Gastroesophageal sphincter (tissue), 4 donors: Measurements from ENCODE around the gene DROSHA. TPM values are rescaled to one million over a fixed set of nuclear protein-coding genes. Genes with fewer than 3 reads are reported as not detected.
"Not testable (repeated sequence)": the region's sequence is repeated elsewhere in the genome, so short reads cannot be mapped to it uniquely, and the experiment has no call there.

Experiments used
- ATAC-seq: fragments of 150-250 bp; one replicate; pipeline ENCODE4 v1.9.1; 2016; ENCODE audit warnings: mild to moderate bottlenecking, moderate library complexity
- H3K27ac ChIP-seq, 4 donors: fragments of 200-600 bp; sonication (generic) in 3 of 4; 1 replicate in 3 of 4; 2 replicates in 1 of 4; pipeline ENCODE4 v1.5.1; 2016 to 2019
- H3K27me3 ChIP-seq: fragments of 200-600 bp; sonication (generic); one replicate; pipeline ENCODE4 v1.5.1; 2019
- H3K36me3 ChIP-seq, 2 donors: fragments of 200-600 bp; sonication (generic); one replicate each; pipeline ENCODE4 v1.5.1; 2019; ENCODE audit warnings: control low read depth in 1 of 2
- H3K4me1 ChIP-seq, 3 donors: fragments of 200-600 bp; sonication (generic); 1 replicate in 2 of 3; 2 replicates in 1 of 3; pipeline ENCODE4 v1.5.1; 2016 to 2019; ENCODE audit warnings: control low read depth in 2 of 3
- H3K4me3 ChIP-seq, 2 donors: fragments of 200-600 bp; sonication (generic); one replicate each; pipeline ENCODE4 v1.5.1; 2019; ENCODE audit warnings: mild to moderate bottlenecking in 1 of 2, moderate library complexity in 1 of 2
- H3K9me3 ChIP-seq, 3 donors: fragments of 200-600 bp; sonication (generic); one replicate each; pipeline ENCODE4 v1.5.1; 2017 to 2019; ENCODE audit warnings: control low read depth in 2 of 3
- EP300 ChIP-seq: sonication (generic); formaldehyde crosslinking; IDR thresholded peaks from one replicate; pipeline ENCODE4 v1.6.1; 2017; ENCODE audit warnings: antibody characterized with exemption, mild to moderate bottlenecking
- POLR2A ChIP-seq, 2 donors: fragments of 450-650 bp; IDR thresholded peaks; one replicate each; pipeline ENCODE4 v1.6.1; 2017; ENCODE audit warnings: antibody characterized with exemption in 2 of 2, mild to moderate bottlenecking in 2 of 2, moderate library complexity in 1 of 2
- POLR2AphosphoS5 ChIP-seq: sonication (generic); formaldehyde crosslinking; IDR thresholded peaks from one replicate; pipeline ENCODE4 v1.6.1; 2017; ENCODE audit warnings: antibody characterized with exemption
- WGBS, 2 donors: methylation state at CpG; one replicate each; pipeline ENCODE4 v1.1.5; 2018; ENCODE audit warnings: low coverage in 1 of 2; 5-methylcytosine and 5-hydroxymethylcytosine counted together
- total RNA-seq, 4 donors: library from RNA; depleted of rRNA; stranded (reverse); fragments of >200 nt; gene quantifications; one replicate each; pipeline ENCODE4 v1.1.0, GENCODE V29; 2016
- TF ChIP-seq, protein P1 (sequence below), 4 experiments: fragments of 200-600 bp in 2 of 4; fragments of 450-650 bp in 2 of 4; sonication (generic) in 1 of 4; IDR thresholded peaks; one replicate each; pipeline ENCODE4 v1.5.1; 2017 to 2019; ENCODE audit warnings: antibody characterized with exemption in 4 of 4, mild to moderate bottlenecking in 2 of 4, moderate library complexity in 2 of 4

The DROSHA gene
- total RNA-seq, 4 donors from 2014 or later = 22.4 to 38.0 (median 36.4) TPM

DNA sequence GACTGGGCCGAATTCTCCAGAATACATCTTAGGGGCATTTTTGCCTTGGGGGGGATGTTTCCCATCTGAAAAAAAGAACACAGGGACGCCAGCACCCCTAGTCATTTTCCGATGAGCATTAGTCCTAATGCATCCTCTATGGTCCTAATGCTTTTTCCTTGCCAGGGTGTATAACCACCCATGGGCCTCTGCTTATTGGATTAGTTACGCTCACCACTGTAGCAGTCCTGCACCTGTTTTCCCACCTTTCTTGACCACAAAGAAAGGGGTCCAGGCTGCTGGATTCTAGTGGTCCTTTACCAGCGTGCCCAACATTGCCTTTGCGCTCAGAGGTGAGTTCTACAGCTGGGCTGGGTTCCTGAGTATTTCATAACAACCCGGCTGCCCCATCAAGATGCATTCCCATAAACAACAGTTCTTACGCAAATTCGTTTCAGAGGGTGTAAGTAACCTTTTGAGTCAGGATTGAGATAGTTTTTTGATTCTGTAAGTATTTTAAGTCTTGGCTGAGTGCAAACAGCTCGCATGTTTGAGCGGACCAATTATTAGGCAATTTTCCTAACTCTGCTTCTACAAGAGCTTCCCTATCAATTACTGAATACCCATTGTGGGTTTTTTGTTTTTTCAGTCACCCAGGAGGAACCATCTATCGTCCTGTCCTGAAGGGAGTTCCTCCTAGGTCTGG is 135.1 kb downstream of the DROSHA start:
- H3K4me1 ChIP-seq = no peaks in the 10 kb centered on the region
- no peaks in the 10 kb centered on the region for H3K27me3 ChIP-seq
- TF ChIP-seq EP300 (no peak), POLR2A (IDR thresholded peaks at IDR 0.05) (no peak), POLR2AphosphoS5 (no peak)
- TF ChIP-seq, protein P1, sequence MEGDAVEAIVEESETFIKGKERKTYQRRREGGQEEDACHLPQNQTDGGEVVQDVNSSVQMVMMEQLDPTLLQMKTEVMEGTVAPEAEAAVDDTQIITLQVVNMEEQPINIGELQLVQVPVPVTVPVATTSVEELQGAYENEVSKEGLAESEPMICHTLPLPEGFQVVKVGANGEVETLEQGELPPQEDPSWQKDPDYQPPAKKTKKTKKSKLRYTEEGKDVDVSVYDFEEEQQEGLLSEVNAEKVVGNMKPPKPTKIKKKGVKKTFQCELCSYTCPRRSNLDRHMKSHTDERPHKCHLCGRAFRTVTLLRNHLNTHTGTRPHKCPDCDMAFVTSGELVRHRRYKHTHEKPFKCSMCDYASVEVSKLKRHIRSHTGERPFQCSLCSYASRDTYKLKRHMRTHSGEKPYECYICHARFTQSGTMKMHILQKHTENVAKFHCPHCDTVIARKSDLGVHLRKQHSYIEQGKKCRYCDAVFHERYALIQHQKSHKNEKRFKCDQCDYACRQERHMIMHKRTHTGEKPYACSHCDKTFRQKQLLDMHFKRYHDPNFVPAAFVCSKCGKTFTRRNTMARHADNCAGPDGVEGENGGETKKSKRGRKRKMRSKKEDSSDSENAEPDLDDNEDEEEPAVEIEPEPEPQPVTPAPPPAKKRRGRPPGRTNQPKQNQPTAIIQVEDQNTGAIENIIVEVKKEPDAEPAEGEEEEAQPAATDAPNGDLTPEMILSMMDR (IDR thresholded peaks at IDR 0.05) = no peak
- no peaks in the 10 kb centered on the region for H3K9me3 ChIP-seq
- 89 to 91% methylated on average over 9 of the region's 12 CpGs for WGBS, 2 donors
- no peak overlapping the region for H3K4me3 ChIP-seq
- no peak overlapping the region for H3K27ac ChIP-seq
- peaks cover 0 to 25% of the 10 kb centered on the region in 2 donors for H3K36me3 ChIP-seq
- ATAC-seq = no peak

- 75 to 95% methylated on average over 4 to 10 of the region's 14 CpGs for WGBS, 2 donors
Observed at GRCh38 chr5:31395450-31396045, 136.3 kb downstream of the DROSHA start.

DNA sequence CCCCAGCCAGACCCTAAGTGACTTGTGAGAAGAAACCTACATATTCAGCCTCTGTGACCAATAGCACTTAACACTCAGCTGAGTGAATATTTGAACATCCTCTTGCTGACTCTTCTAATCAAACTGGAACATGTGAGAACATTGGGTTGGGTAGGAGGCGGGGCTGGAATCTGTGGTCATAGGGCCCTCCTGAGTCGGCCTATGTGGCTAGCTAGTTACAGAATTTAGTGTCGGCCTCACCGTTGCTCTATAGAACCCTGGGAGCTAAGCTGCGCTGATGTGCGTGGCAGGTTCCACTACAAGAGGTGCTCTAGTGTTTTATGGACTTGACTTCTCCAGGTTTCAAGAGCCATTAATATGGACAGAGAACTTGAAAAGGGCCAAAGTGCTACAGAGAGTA is 138.8 kb downstream of the DROSHA start:
- ATAC-seq = no peak
- Histone ChIP-seq H3K4me1 (no peaks in the 10 kb centered on the region), H3K9me3 (peaks cover 0 to 12% (median 0%) of the 10 kb centered on the region in 3 donors), H3K27me3 (no peaks in the 10 kb centered on the region), H3K36me3 (no peaks in the 10 kb centered on the region), H3K27ac (no peak overlapping the region), H3K4me3 (no peak overlapping the region)
- TF ChIP-seq POLR2A (IDR thresholded peaks at IDR 0.05) = no peak
- TF ChIP-seq POLR2AphosphoS5 = no peak
- 93% methylated on average over 4 of the region's 6 CpGs; no CpG with 5 or more reads in 1 of the 2 donors for WGBS, 2 donors

More at GRCh38 chr5:31395450-31396045, 136.3 kb downstream of the DROSHA start:
- H3K4me3 ChIP-seq, H3K27me3 ChIP-seq, H3K4me1 ChIP-seq, ATAC-seq, H3K9me3 ChIP-seq, H3K27ac ChIP-seq: not testable (repeated sequence)
- H3K36me3 ChIP-seq = peaks cover 0 to 13% of the 10 kb centered on the region in 2 donors

- Histone ChIP-seq H3K9me3 (peaks cover 0 to 21% (median 0%) of the 10 kb centered on the region in 3 donors), H3K27ac (no peak overlapping the region), H3K4me3 (no peak overlapping the region), H3K36me3 (no peaks in the 10 kb centered on the region), H3K4me1 (no peaks in the 10 kb centered on the region), H3K27me3 (no peaks in the 10 kb centered on the region)
- no peak for TF ChIP-seq POLR2AphosphoS5
- TF ChIP-seq, protein P1 (IDR thresholded peaks at IDR 0.05) = no peak
- no peak for ATAC-seq
- 96% methylated on average over 3 of the region's 3 CpGs; no CpG with 5 or more reads in 1 of the 2 donors for WGBS, 2 donors
Observed at GRCh38 chr5:31392061-31392460, 139.8 kb downstream of the DROSHA start.

GRCh38 chr5:31390256-31390655 is 141.6 kb downstream of the DROSHA start:
- 84 to 89% methylated on average over 5 of the region's 5 CpGs for WGBS, 2 donors
- H3K9me3 ChIP-seq = peaks cover 0 to 22% (median 0%) of the 10 kb centered on the region in 3 donors
- TF ChIP-seq EP300 (no peak), POLR2AphosphoS5 (no peak), POLR2A (IDR thresholded peaks at IDR 0.05) (no peak)
- TF ChIP-seq, protein P1 (IDR thresholded peaks at IDR 0.05) = no peak

More at GRCh38 chr5:31390256-31390655, 141.6 kb downstream of the DROSHA start:
- ATAC-seq = no peak
- H3K27me3 ChIP-seq = no peaks in the 10 kb centered on the region
- no peak overlapping the region for H3K4me3 ChIP-seq
- no peaks in the 10 kb centered on the region for H3K36me3 ChIP-seq
- no peak overlapping the region for H3K27ac ChIP-seq
- H3K4me1 ChIP-seq = no peaks in the 10 kb centered on the region
